CD14-positive monocyte (primary cell): ENCODE results near the gene CCDC73. TPM values are rescaled to one million over a fixed set of nuclear protein-coding genes. Genes with fewer than 3 reads are reported as not detected.

Experiments
- DNase-seq, 3 donors: peaks; one replicate each; pipeline ENCODE4 v3.0.0-alpha.2; 2011 to 2022
- H2AFZ ChIP-seq: 2 replicates; pipeline ENCODE4 v1.6.0; 2012; ENCODE audit warnings: mild to moderate bottlenecking, low read depth, low read length, inconsistent platforms; ENCODE audit not compliant: insufficient read depth, poor library complexity, severe bottlenecking
- H3K27ac ChIP-seq, 2 donors: 1 replicate in 1 of 2; 2 replicates in 1 of 2; pipeline ENCODE4 v1.5.1; 2012 to 2013; ENCODE audit warnings: low read length in 2 of 2, control low read depth in 1 of 2, inconsistent platforms in 1 of 2, low read depth in 1 of 2, mild to moderate bottlenecking in 1 of 2
- H3K27me3 ChIP-seq, 2 donors: one replicate each; pipeline versions ENCODE4 v1.6.0 to v1.6.1; 2011 to 2013; ENCODE audit warnings: low read length in 2 of 2; ENCODE audit not compliant: control insufficient read depth in 2 of 2, insufficient read depth in 2 of 2
- H3K36me3 ChIP-seq, 2 donors: replicated peaks in 1 of 2; 1 replicate in 1 of 2; 2 replicates in 1 of 2; pipeline versions ENCODE4 v1.5.1 to v1.6.1; 2012 to 2013; ENCODE audit warnings: low read length in 2 of 2, control low read depth in 1 of 2, inconsistent platforms in 1 of 2, mild to moderate bottlenecking in 1 of 2; ENCODE audit not compliant: insufficient read depth in 2 of 2, control insufficient read depth in 1 of 2
- H3K4me1 ChIP-seq, 2 donors: 1 replicate in 1 of 2; 2 replicates in 1 of 2; pipeline versions ENCODE4 v1.5.1 to v1.6.1; 2012 to 2013; ENCODE audit warnings: low read length in 2 of 2, control low read depth in 1 of 2, inconsistent platforms in 1 of 2, mild to moderate bottlenecking in 1 of 2, moderate library complexity in 1 of 2; ENCODE audit not compliant: insufficient read depth in 2 of 2, control insufficient read depth in 1 of 2
- H3K4me2 ChIP-seq: replicated peaks from 2 replicates; pipeline ENCODE3; 2012; ENCODE audit warnings: low read length, moderate library complexity, mild to moderate bottlenecking; ENCODE audit not compliant: poor library complexity, severe bottlenecking; ENCODE audit errors: extremely low read depth
- H3K4me3 ChIP-seq, 3 experiments: fragments of 200-600 bp in 1 of 3; sonication (generic) in 1 of 3; replicated peaks in 1 of 3; 1 replicate in 2 of 3; 2 replicates in 1 of 3; pipeline ENCODE4 v1.5.1; 2011 to 2013; ENCODE audit warnings: low read length in 3 of 3, mild to moderate bottlenecking in 3 of 3, control low read depth in 2 of 3, low read depth in 2 of 3, inconsistent platforms in 1 of 3, moderate library complexity in 1 of 3
- H3K79me2 ChIP-seq: 2 replicates; pipeline ENCODE4 v1.6.0; 2012; ENCODE audit warnings: mild to moderate bottlenecking, control low read depth, inconsistent platforms, low read length, moderate library complexity; ENCODE audit not compliant: insufficient read depth
- H3K9ac ChIP-seq: 2 replicates; pipeline ENCODE4 v1.6.0; 2017; ENCODE audit warnings: low read length, mild to moderate bottlenecking; ENCODE audit not compliant: insufficient read depth, poor library complexity, severe bottlenecking
- H3K9me3 ChIP-seq, 2 donors: replicated peaks in 1 of 2; 1 replicate in 1 of 2; 2 replicates in 1 of 2; pipeline versions ENCODE4 v1.5.1 to v1.6.1; 2012 to 2013; ENCODE audit warnings: low read length in 2 of 2, control low read depth in 1 of 2; ENCODE audit not compliant: control insufficient read depth in 1 of 2, insufficient read depth in 1 of 2
- H4K20me1 ChIP-seq: 2 replicates; pipeline ENCODE4 v1.6.0; 2012; ENCODE audit warnings: mild to moderate bottlenecking, low read length, control low read depth, moderate library complexity; ENCODE audit not compliant: insufficient read depth
- H3K27ac Mint-ChIP-seq, 7 donors: one replicate each; pipeline ENCODE4 v1.8.0; 2020; ENCODE audit warnings: mild to moderate bottlenecking in 7 of 7, mixed read lengths in 7 of 7, moderate library complexity in 6 of 7, inconsistent platforms in 2 of 7
- H3K27me3 Mint-ChIP-seq, 3 donors: one replicate each; pipeline ENCODE4 v1.8.0; 2021 to 2022; ENCODE audit warnings: low read depth in 3 of 3, mild to moderate bottlenecking in 3 of 3, mixed read lengths in 3 of 3, moderate library complexity in 3 of 3, inconsistent platforms in 1 of 3
- H3K36me3 Mint-ChIP-seq, 2 donors: one replicate each; pipeline ENCODE4 v1.8.0; 2020; ENCODE audit warnings: mixed read lengths in 2 of 2, inconsistent platforms in 1 of 2, mild to moderate bottlenecking in 1 of 2
- H3K4me1 Mint-ChIP-seq: one replicate; pipeline ENCODE4 v1.8.0; 2020; ENCODE audit warnings: mild to moderate bottlenecking, mixed read lengths
- H3K4me3 Mint-ChIP-seq, 2 donors: one replicate each; pipeline ENCODE4 v1.8.0; 2020; ENCODE audit warnings: mild to moderate bottlenecking in 2 of 2, mixed read lengths in 2 of 2, moderate library complexity in 1 of 2
- H3K9me3 Mint-ChIP-seq, 7 donors: one replicate each; pipeline ENCODE4 v1.8.0; 2020 to 2022; ENCODE audit warnings: mixed read lengths in 7 of 7, mild to moderate bottlenecking in 6 of 7, moderate library complexity in 6 of 7, inconsistent platforms in 2 of 7
- CTCF ChIP-seq: fragments of 200-600 bp; IDR thresholded peaks from one replicate; pipeline ENCODE4 v1.8.0; 2022; ENCODE audit warnings: antibody characterized with exemption, mild to moderate bottlenecking
- WGBS: methylation state at CpG from one replicate; pipeline ENCODE4 v1.1.5; 2013; ENCODE audit warnings: missing lambda C conversion rate; ENCODE audit not compliant: insufficient coverage; 5-methylcytosine and 5-hydroxymethylcytosine counted together
- intact Hi-C, 2 donors: fragments of 100-400 bp; cut with micrococcal nuclease; formaldehyde crosslinking; loops; one replicate each; pipeline versions ENCODE4 v1.15.0 to v1.15.1; 2023
- polyA plus RNA-seq, 3 donors: library from polyadenylated mRNA; depleted of rRNA in 1 of 3; unstranded in 2 of 3; stranded (reverse) in 1 of 3; fragments of 300-500 nt in 2 of 3; fragments of >200 nt in 1 of 3; fragmentation: Illumina TruSeq in 2 of 3; gene quantifications; 1 replicate in 2 of 3; 2 replicates in 1 of 3; pipeline ENCODE4 v1.2.3, GENCODE V29; 2012 to 2021

CCDC73 gene
- polyA plus RNA-seq, 3 donors: 0.03 to 0.09 TPM; not detected in 1

DNA sequence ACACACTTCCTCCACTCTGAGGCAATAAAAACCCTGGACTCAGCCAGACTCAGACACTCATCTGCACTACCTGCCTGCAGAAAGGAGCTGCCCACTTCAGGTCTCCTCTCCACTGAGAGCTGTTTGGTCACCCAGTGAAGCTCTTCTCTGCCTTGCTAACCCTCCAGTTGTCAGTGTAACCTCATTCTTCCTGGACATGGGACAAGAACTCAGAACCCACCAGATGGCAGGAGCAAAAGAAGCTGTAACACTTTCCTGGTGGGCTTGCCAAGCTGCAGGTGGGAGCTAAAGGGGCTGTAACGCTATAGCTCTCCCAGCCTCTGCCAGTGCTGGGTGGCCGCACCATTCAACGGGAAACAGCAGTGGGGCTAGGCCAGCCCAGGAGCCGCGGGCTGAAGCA lies 89.7 kb downstream of the CCDC73 start:
- WGBS: 94% methylated on average over 3 of the region's 5 CpGs
- Histone ChIP-seq H4K20me1 (no peaks in the 10 kb centered on the region), H2AFZ (no peak overlapping the region), H3K27me3 (no peaks in the 10 kb centered on the region), H3K79me2 (no peaks in the 10 kb centered on the region), H3K4me3 (no peak overlapping the region), H3K27ac (no peak overlapping the region), H3K9me3 (peaks cover 9 to 18% of the 10 kb centered on the region in 2 donors), H3K4me2 (no peak overlapping the region), H3K9ac (no peak overlapping the region), H3K36me3 (no peaks in the 10 kb centered on the region), H3K4me1 (peaks cover 5 to 7% of the 10 kb centered on the region in 2 donors)
- no peak for TF ChIP-seq CTCF
- Mint-ChIP-seq H3K27ac (no peak overlapping the region), H3K9me3 (peaks cover 10 to 20% (median 15%) of the 10 kb centered on the region in 7 donors), H3K36me3 (peaks cover 0 to 2% of the 10 kb centered on the region in 2 donors), H3K27me3 (peaks cover 0 to 6% (median 2%) of the 10 kb centered on the region in 3 donors), H3K4me3 (no peak overlapping the region), H3K4me1 (peaks cover 27% of the 10 kb centered on the region)
- no peak for DNase-seq
- intact Hi-C loops: no loop called here

DNA sequence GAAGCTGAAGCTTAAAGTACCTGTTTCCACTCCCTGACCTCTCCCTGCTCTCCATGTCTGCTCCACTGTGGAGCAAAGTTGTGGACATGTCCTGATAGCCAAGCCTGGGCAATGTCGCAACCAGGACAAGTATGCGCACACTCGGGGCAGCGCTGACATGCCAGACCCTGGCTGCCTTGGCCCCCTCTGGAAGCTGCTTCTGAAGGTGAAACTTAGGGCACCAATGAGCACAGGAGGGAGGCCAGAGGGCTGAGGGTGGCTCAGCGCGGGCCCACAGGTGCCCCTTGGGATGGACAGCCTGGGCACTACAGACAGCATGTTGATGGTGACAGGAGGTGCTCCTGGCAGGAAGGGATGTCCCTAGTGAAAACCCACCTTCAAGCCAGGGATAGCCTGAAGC lies 90.2 kb downstream of the CCDC73 start:
- Mint-ChIP-seq H3K4me1 (peaks cover 27% of the 10 kb centered on the region), H3K27me3 (peaks cover 0 to 3% (median 2%) of the 10 kb centered on the region in 3 donors), H3K36me3 (peaks cover 0 to 2% of the 10 kb centered on the region in 2 donors), H3K4me3 (no peak overlapping the region), H3K27ac (no peak overlapping the region), H3K9me3 (peaks cover 10 to 20% (median 15%) of the 10 kb centered on the region in 7 donors)
- peaks cover 5 to 7% of the 10 kb centered on the region in 2 donors for H3K4me1 ChIP-seq
- H3K27me3 ChIP-seq: no peaks in the 10 kb centered on the region
- DNase-seq: no peak
- no peak overlapping the region for H3K27ac ChIP-seq
- intact Hi-C loops: no loop called here
- WGBS: 100% methylated on average over 6 of the region's 6 CpGs
- no peaks in the 10 kb centered on the region for H3K36me3 ChIP-seq
- H4K20me1 ChIP-seq: no peaks in the 10 kb centered on the region
- peaks cover 9 to 18% of the 10 kb centered on the region in 2 donors for H3K9me3 ChIP-seq
- H3K4me3 ChIP-seq: no peak overlapping the region
- TF ChIP-seq CTCF: no peak
- no peak overlapping the region for H3K4me2 ChIP-seq
- no peak overlapping the region for H3K9ac ChIP-seq
- no peak overlapping the region for H2AFZ ChIP-seq
- no peaks in the 10 kb centered on the region for H3K79me2 ChIP-seq
